Measurements from ENCODE around the gene PROC.
A peak's percentile ranks its signal among the peaks of the same experiment; 100 is the strongest.

Gene PROC

GRCh38 chr2:127414638-127415592 lies 3.3 kb upstream of the PROC start:
- no peak for DNase-seq

GRCh38 chr2:127415593-127416505 lies 2.4 kb upstream of the PROC start:
- DNase-seq, result peak; percentile 36

- no peak for DNase-seq
Measured at GRCh38 chr2:127416506-127417001, 1.7 kb upstream of the PROC start.

GRCh38 chr2:127417406-127417805 lies 821 bp upstream of the PROC start:
- DNase-seq, result no peak

- no peak for DNase-seq
Measured at GRCh38 chr2:127419112-127419430, 844 bp downstream of the PROC start.

- no peak for DNase-seq
Measured at GRCh38 chr2:127419448-127420038, 1.3 kb downstream of the PROC start.

GRCh38 chr2:127420039-127420864 lies 2.0 kb downstream of the PROC start:
- no peak for DNase-seq

GRCh38 chr2:127421116-127421800 lies 3.0 kb downstream of the PROC start:
- no peak for DNase-seq

GRCh38 chr2:127421871-127422558 lies 3.8 kb downstream of the PROC start:
- DNase-seq, result no peak

- no peak for DNase-seq
Measured at GRCh38 chr2:127422559-127423477, 4.6 kb downstream of the PROC start.

GRCh38 chr2:127423478-127423843 lies 5.2 kb downstream of the PROC start:
- no peak for DNase-seq

- no peak for DNase-seq
Measured at GRCh38 chr2:127423880-127424279, 5.7 kb downstream of the PROC start.

- no peak for DNase-seq
Measured at GRCh38 chr2:127424598-127425520, 6.6 kb downstream of the PROC start.

- DNase-seq, result no peak
Measured at GRCh38 chr2:127425540-127426490, 7.6 kb downstream of the PROC start.

GRCh38 chr2:127426501-127427354 lies 8.5 kb downstream of the PROC start:
- no peak for DNase-seq

- DNase-seq, result no peak
Measured at GRCh38 chr2:127427376-127428056, 9.3 kb downstream of the PROC start.

Measured in kidney glomerular epithelial cell (primary cell).